Ovary (tissue), 3 donors: Measurements from ENCODE around the gene LEF1.

Source experiments
- POLR2A ChIP-seq: fragments of 450-650 bp; IDR thresholded peaks from one replicate; pipeline ENCODE4 v1.6.1; 2017; ENCODE audit warnings: antibody characterized with exemption, mild to moderate bottlenecking, moderate library complexity
- TF ChIP-seq, protein P1 (sequence below), 3 donors: fragments of 450-650 bp in 2 of 3; fragments of 200-600 bp in 1 of 3; IDR thresholded peaks; one replicate each; pipeline versions ENCODE4 v1.5.1 to v1.8.0; 2016 to 2022; ENCODE audit warnings: antibody characterized with exemption in 3 of 3, mild to moderate bottlenecking in 1 of 3
- donor health status: DM: no; HTN: no; CAD: no.

DNA sequence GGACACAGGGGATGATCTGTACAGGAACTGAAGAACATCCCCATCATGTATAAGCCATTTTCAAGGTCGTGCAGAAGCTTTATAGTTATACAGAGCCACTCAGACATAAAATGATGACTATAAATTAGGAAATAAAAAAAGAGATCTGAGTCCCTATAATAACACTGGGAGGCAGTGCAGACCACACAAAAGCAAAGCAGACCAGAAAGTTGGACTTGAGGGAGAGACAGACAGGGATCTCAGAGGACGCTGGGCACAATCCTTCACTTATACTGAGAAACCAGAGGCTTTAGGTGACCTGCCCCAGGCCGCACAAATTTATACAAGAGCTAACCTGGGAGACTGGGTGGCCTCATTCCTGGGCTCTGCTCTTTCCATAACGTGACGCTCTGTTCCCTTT is 108.6 kb downstream of the LEF1 start:
- TF ChIP-seq, protein P1, sequence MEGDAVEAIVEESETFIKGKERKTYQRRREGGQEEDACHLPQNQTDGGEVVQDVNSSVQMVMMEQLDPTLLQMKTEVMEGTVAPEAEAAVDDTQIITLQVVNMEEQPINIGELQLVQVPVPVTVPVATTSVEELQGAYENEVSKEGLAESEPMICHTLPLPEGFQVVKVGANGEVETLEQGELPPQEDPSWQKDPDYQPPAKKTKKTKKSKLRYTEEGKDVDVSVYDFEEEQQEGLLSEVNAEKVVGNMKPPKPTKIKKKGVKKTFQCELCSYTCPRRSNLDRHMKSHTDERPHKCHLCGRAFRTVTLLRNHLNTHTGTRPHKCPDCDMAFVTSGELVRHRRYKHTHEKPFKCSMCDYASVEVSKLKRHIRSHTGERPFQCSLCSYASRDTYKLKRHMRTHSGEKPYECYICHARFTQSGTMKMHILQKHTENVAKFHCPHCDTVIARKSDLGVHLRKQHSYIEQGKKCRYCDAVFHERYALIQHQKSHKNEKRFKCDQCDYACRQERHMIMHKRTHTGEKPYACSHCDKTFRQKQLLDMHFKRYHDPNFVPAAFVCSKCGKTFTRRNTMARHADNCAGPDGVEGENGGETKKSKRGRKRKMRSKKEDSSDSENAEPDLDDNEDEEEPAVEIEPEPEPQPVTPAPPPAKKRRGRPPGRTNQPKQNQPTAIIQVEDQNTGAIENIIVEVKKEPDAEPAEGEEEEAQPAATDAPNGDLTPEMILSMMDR (IDR thresholded peaks at IDR 0.05): no peak
- TF ChIP-seq POLR2A: no peak
